Dermis blood vessel endothelial cell (primary cell): ENCODE data around the gene RNASE4. TPM values are rescaled to one million over a fixed set of nuclear protein-coding genes. Genes with fewer than 3 reads are reported as not detected.
"Not testable (repeated sequence)": the region's sequence is repeated elsewhere in the genome, so short reads cannot be mapped to it uniquely, and the experiment has no call there.

Experiments
- DNase-seq: peaks from one replicate; pipeline ENCODE4 v3.0.0; 2010
- total RNA-seq: library from RNA; depleted of rRNA; stranded (reverse); fragments of >200 nt; gene quantifications from 2 replicates; pipeline ENCODE4 v1.2.3, GENCODE V29; 2014

The RNASE4 gene
- total RNA-seq, 1 donor from 2014 or later = 11.4 TPM

- no peak for DNase-seq
Observed at GRCh38 chr14:20699931-20700330, 15.6 kb downstream of the RNASE4 start.

GRCh38 chr14:20700965-20701364, 16.6 kb downstream of the RNASE4 start:
- not testable (repeated sequence) for DNase-seq

GRCh38 chr14:20706657-20707355, 22.4 kb downstream of the RNASE4 start:
- DNase-seq = peak; percentile 70

DNA sequence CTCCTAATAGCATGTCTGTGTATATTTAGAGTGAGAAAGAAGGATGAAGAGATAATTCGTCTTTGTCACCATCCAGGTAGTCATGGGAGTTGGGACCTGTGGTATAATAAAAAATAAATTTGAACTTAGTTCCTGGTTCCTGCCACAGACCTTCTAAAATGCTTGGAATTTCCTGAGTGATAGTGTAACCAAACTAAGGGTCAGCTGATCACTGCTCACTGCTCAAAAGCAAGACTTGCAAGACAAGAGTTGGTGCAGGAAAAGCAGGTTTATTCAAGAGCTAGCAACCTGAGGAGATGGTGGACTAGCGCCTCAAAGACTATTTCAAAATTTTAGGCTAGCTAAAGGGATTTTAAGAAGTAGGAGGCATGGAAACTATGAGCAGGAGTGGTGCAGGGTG, 23.3 kb downstream of the RNASE4 start:
- DNase-seq = peak; percentile 63

DNA sequence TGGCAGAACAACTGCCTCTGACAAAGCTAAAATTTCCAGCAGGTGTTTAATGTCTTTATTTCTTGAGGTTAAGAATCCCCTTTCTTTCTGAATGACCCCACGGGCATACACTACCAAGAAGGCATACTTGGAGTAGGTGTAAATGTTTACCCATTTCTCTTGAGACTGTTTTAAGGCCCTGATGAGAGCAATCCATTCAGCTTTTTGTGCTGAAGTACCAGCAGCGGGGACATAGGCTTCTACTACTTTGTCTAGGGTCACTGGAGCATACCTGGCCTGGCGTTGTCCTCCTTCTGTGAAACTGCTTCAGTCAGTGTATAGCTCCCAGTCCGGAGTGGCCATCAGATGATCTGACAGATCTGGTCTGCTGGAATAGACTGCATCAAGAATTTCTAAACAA, 26.9 kb downstream of the RNASE4 start:
- no peak for DNase-seq

DNA sequence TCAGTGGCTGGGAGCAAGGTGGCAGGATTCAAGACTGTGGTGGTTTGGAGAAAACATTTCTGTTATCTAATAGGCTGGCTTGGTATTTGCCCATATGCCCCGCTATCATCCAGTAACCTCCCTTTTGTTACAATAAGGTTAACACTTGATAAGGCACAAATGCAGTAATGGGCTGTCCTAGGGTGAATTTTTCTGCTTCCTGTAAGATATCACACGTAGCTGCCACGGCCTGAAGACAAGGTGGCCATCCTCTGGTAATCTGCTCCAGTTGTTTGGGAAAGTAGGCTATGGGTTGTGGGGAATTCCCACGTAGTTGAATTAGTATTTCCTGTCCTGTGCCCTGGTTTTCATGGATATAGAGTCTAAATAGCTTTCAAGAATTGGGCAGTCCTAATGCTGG, 27.3 kb downstream of the RNASE4 start:
- DNase-seq = peak; percentile 22

GRCh38 chr14:20712904-20713303, 28.5 kb downstream of the RNASE4 start:
- no peak for DNase-seq

- DNase-seq = peak; percentile 60
Observed at GRCh38 chr14:20714593-20715250, 30.4 kb downstream of the RNASE4 start.

DNA sequence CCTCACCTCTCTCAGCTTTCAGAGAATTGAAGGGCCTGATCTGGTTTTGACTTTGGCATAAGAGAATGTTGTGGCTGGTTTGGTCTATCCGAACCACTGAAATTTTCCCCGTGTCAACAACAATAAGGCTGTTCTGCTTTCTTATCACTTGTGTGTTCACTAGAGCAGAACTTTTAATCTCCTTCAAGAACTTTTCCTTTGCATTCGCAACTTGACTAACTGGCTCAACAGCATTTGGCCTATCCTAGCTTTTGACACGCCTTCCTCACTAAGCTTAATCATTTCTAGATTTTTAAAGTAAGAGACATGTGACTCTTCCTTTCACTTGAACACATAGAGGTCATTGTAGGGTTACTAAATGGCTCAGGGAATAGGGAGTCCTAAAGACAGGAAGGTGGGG, 35.4 kb downstream of the RNASE4 start:
- DNase-seq = no peak

DNA sequence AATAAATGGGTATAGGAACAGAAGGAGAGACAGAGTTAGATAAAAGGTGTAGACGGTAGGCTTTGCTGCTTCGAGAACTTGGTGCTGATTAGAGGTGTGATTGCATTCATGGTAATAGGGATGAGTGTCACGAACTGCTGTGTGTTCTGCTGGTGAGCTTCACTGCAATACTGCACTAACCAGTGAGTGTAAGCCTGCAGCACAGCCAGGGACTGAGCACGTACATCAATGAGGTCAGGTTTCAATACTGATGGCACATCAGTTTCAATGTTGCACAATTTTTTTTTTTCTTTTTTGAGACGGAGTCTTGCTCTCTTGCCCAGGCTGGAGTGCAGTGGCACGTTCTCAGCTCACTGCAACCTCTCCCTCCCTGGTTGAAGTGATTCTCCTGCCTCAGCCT, 36.4 kb downstream of the RNASE4 start:
- no peak for DNase-seq

DNA sequence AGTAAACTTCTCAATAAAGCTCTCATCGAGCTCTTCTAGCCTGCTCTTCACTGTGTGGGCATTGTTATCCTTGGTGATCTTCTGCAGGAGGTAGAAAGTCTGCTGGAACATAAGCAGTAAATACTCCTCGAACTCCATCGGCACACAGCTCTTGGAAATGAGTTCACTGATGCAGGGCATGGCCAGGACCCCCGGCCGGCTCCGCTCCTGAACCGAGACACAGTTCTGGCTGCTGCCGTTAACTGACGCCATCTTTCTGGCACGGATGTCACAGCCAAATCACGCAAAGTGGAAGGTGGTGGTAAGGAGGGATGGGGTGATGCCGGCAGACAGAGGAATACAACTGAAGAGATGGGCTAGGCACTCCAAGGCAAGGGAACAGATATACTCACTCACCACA, 37.7 kb downstream of the RNASE4 start:
- DNase-seq = no peak

DNA sequence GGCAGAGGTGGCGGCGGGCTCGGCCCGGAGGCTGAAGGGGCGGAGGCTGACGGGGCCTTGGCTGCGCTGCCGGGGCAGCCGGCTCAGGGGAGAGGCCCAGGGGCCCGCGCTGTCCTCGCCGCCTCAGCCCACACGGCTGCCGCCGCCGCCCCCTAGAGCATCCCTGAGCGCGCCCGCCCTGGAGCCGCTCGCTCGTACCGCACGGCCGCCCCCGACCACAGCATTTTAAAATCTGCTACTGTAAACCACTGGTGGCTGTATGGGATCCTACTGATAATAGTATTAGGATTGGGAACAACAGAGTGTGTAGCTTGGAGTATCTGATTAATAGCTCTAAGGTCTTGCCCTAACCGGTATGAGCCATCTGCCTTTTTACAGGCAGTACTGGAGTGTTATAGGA, 39.1 kb downstream of the RNASE4 start:
- no peak for DNase-seq

GRCh38 chr14:20726121-20726520, 41.8 kb downstream of the RNASE4 start:
- not testable (repeated sequence) for DNase-seq

DNA sequence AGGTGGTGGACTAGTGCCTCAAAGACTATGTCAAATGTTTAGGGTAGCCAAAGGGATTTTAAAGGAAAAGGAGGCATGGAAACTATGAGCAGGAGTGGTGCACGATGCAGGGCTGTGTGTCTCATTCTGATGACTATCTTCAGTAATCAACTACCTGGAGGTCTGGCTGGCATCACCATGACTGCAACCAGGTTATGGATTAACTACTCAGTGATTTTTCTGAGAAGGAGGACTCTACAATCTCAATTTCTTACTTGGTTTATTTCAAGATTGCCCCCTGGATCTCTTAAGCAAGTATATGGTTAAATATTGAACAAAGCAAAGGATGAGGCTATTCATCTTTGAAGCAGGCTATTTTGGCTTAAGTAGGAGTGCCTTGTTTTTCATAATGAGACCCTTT, 42.2 kb downstream of the RNASE4 start:
- DNase-seq = no peak

DNA sequence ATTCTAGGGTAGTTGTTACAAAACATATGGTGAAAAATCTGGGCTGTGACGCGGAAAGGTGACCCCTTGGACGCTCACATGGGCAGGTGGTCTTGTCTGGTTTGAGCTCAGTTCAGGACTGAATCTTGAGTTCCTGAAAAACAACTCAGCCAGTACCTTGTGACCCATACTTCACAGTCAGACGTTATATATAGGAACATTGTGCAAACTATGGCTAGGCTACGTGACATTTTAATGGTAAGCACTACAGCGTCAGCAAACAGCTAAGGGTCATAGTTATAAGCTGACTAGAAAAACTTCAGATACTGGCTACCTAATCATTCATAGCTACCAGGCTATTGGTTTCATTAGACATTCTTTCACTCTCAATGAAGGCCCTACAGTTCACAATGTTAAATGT, 46.5 kb downstream of the RNASE4 start:
- DNase-seq = no peak

GRCh38 chr14:20732477-20732876, 48.1 kb downstream of the RNASE4 start:
- DNase-seq = no peak

GRCh38 chr14:20732979-20733635, 48.7 kb downstream of the RNASE4 start:
- DNase-seq = no peak

- DNase-seq = no peak
Observed at GRCh38 chr14:20733684-20734429, 49.5 kb downstream of the RNASE4 start.

DNA sequence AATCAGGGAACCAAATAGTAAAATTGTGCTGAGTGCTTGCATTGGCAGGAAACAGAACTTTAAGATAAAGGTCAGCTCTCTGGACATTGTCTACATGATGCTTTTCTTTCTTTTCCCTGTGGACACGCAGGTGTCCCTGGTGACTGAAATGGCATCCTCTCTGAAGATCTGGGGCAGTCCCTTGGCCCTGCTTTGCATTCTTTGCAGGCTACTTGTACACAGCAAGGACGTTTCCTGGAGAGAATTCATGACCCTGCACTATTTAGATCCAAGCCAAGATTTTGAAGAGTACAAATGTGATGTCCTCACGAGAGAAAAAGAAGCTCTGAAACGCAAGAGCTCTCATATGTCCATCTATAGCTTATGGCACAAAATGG, 50.1 kb downstream of the RNASE4 start:
- no peak for DNase-seq

GRCh38 chr14:20738292-20738691, 53.9 kb downstream of the RNASE4 start:
- DNase-seq = not testable (repeated sequence)

GRCh38 chr14:20742132-20742531, 57.8 kb downstream of the RNASE4 start:
- DNase-seq = no peak

GRCh38 chr14:20743556-20743955, 59.2 kb downstream of the RNASE4 start:
- DNase-seq = no peak
